Prostate gland (tissue), 2 donors: Measurements from ENCODE around the gene LRRN2. TPM values are rescaled to one million over a fixed set of nuclear protein-coding genes. Genes with fewer than 3 reads are reported as not detected.

Source experiments
- DNase-seq: peaks from one replicate; pipeline ENCODE4 v3.0.0-alpha.2; 2019; ENCODE audit warnings: low spot score
- H3K27ac ChIP-seq, 2 donors: fragments of 200-600 bp; sonication (generic); 2 replicates each; pipeline ENCODE4 v1.5.1; 2017 to 2019
- H3K27me3 ChIP-seq: fragments of 200-600 bp; sonication (generic); replicated peaks from 2 replicates; pipeline ENCODE4 v1.5.1; 2019; ENCODE audit not compliant: insufficient read depth
- H3K36me3 ChIP-seq, 2 donors: fragments of 200-600 bp; sonication (generic); 1 replicate in 1 of 2; 2 replicates in 1 of 2; pipeline versions ENCODE4 v1.5.1 to v1.8.1; 2017 to 2019
- H3K4me1 ChIP-seq: fragments of 200-600 bp; sonication (generic); replicated peaks from 2 replicates; pipeline ENCODE4 v1.5.1; 2019
- H3K4me3 ChIP-seq, 2 donors: fragments of 200-600 bp; sonication (generic); 2 replicates each; pipeline ENCODE4 v1.5.1; 2017 to 2019
- H3K9me3 ChIP-seq: fragments of 200-600 bp; sonication (generic); 2 replicates; pipeline ENCODE4 v1.5.1; 2017
- CTCF ChIP-seq, 4 experiments: fragments of 200-600 bp in 2 of 4; fragments of 450-650 bp in 2 of 4; sonication (generic) in 2 of 4; IDR thresholded peaks; 1 replicate in 3 of 4; 2 replicates in 1 of 4; pipeline ENCODE4 v1.5.1; 2016 to 2019; ENCODE audit warnings: antibody characterized with exemption in 4 of 4, mild to moderate bottlenecking in 2 of 4, moderate library complexity in 2 of 4
- POLR2A ChIP-seq: fragments of 450-650 bp; IDR thresholded peaks from one replicate; pipeline ENCODE4 v1.6.1; 2016; ENCODE audit warnings: antibody characterized with exemption, mild to moderate bottlenecking
- POLR2AphosphoS5 ChIP-seq: sonication (generic); formaldehyde crosslinking; IDR thresholded peaks from one replicate; pipeline ENCODE4 v1.6.1; 2017; ENCODE audit warnings: antibody characterized with exemption
- WGBS: methylation state at CpG from one replicate; pipeline ENCODE4 v1.1.5; 2018; 5-methylcytosine and 5-hydroxymethylcytosine counted together
- intact Hi-C: fragments of 100-400 bp; cut with DNase I; formaldehyde crosslinking; loops from one replicate; pipeline ENCODE4 v1.14.2; 2022
- total RNA-seq, 2 donors: library from RNA; depleted of rRNA; stranded (reverse); fragments of >200 nt; gene quantifications; one replicate each; pipeline ENCODE4 v1.1.0, GENCODE V29; 2016

LRRN2 gene
- total RNA-seq, 2 donors from 2014 or later: 0.55 to 15.3 TPM

DNA sequence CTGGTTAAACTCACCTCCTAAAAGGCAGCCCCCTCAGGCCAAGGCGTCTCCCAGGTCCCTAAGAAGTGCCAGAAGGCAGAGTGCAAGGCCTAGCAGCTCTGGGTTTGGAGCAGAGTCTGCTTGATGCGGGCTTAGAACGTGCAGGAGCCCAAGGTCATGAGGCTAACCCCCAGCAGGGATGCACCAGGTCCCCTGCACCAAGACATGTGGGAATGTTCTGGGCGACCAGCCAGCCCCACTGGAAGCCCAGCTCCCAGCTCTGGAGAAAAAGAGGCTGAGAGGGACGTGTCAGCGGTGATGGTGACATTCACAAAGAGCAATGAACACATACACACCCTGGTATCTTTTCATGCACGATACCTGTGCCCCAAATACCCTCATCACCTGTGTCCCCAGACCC lies 5.1 kb downstream of the LRRN2 start:
- H3K9me3 ChIP-seq: no peaks in the 10 kb centered on the region
- H3K4me1 ChIP-seq: no peaks in the 10 kb centered on the region
- WGBS: 85% methylated on average over 7 of the region's 7 CpGs
- no peak for DNase-seq
- intact Hi-C loops: no loop called here
- no peak for TF ChIP-seq POLR2AphosphoS5
- no peak for TF ChIP-seq CTCF (IDR thresholded peaks at IDR 0.05)
- TF ChIP-seq POLR2A: no peak
- H3K27me3 ChIP-seq: no peaks in the 10 kb centered on the region
- H3K36me3 ChIP-seq: no peaks in the 10 kb centered on the region
- H3K27ac ChIP-seq: no peak overlapping the region
- no peak overlapping the region for H3K4me3 ChIP-seq

DNA sequence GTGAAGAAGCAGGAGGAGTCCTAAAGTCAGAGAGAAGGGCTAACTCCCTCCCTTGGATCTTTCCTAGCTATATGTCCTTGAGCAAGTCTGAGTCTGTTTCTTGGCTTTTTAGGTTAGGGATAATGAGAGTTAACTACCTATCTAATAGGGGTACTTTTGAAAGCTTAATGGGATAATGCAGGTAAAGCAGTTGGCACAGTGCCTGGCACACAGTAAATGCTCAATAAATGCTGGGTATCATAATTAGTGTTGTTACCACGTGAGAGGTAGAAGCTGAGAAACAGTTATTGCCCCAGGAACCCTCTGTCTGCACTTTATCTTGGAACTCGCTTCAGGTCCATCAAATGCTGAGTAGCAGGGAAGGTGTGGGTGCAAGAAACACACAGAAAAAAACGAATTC lies 5.5 kb downstream of the LRRN2 start:
- H3K4me1 ChIP-seq: no peaks in the 10 kb centered on the region
- H3K27ac ChIP-seq: no peak overlapping the region
- WGBS: 70% methylated on average over 3 of the region's 3 CpGs
- no peaks in the 10 kb centered on the region for H3K9me3 ChIP-seq
- DNase-seq: no peak
- no peaks in the 10 kb centered on the region for H3K27me3 ChIP-seq
- TF ChIP-seq POLR2A (no peak), CTCF (IDR thresholded peaks at IDR 0.05) (no peak), POLR2AphosphoS5 (no peak)
- no peak overlapping the region for H3K4me3 ChIP-seq
- no peaks in the 10 kb centered on the region for H3K36me3 ChIP-seq
- intact Hi-C loops: no loop called here

DNA sequence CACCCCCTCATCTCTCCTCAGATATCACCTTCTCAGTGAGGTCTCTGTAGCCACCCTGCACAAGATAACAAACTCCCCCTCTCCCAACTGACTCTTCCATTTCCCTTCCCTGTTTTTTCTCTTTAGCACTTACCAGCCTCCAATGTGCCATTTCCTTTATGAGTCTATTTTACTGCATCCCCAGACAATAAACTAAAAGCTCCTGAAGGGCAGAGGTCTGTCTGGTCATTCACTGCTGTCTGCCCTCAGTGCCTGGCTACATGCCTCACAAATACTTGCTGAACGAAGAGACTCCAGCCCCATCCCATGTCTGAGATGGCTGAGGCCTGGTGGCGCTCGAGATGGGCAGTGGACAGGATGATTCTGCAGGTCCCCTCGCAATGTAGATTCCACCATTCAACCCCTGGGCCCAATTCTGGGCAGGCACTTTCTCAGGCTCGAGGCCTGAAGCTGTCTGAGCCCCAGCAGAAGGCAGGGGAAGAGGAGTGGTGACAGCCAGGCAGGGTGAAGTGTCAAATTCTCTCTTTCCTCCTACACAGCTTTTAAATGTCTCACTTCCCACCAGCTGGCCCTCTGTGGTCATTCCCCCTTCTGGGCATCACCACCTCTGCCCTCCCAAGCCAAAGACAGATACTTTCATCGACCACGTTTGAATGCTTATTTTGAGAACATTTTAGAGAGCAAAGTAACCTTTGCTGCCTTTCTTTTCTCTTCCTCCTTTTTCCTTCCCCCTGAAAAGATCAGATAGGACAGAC lies 6.6 kb downstream of the LRRN2 start:
- H3K27me3 ChIP-seq: no peaks in the 10 kb centered on the region
- 87% methylated on average over 7 of the region's 7 CpGs for WGBS
- intact Hi-C loops: no loop called here

DNA sequence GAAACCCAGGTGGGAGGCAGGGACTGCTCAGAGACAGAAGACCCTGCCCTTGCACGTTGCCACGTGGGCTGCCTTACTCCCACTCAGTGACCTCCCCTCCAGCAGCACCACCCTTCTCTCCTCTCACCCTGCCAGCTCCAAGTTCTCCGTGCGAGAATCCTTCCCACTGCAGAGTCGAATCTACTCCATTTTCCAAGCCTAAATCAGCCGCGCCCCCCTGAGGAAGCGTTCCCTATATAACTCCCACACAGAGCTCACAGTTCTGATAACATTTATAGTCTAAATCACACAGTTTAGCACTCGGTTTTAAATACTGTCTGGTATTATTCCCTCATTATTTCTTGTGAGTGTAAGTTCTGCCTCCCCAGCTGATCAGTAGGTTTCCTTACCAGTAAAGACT lies 7.7 kb downstream of the LRRN2 start:
- Histone ChIP-seq H3K9me3 (no peaks in the 10 kb centered on the region), H3K27ac (no peak overlapping the region), H3K4me3 (no peak overlapping the region), H3K4me1 (no peaks in the 10 kb centered on the region), H3K36me3 (no peaks in the 10 kb centered on the region), H3K27me3 (no peaks in the 10 kb centered on the region)
- WGBS: 75% methylated on average over 9 of the region's 9 CpGs
- no peak for DNase-seq
- intact Hi-C loops: no loop called here
- TF ChIP-seq CTCF (IDR thresholded peaks at IDR 0.05): no peak
- no peak for TF ChIP-seq POLR2A
- TF ChIP-seq POLR2AphosphoS5: no peak

More for the DNA sequence above, 6.6 kb downstream of the LRRN2 start:
- DNase-seq: no peak
- Histone ChIP-seq H3K4me3 (no peak overlapping the region), H3K4me1 (no peaks in the 10 kb centered on the region), H3K36me3 (no peaks in the 10 kb centered on the region), H3K27ac (no peak overlapping the region), H3K9me3 (no peaks in the 10 kb centered on the region)
- TF ChIP-seq POLR2AphosphoS5 (no peak), CTCF (IDR thresholded peaks at IDR 0.05) (no peak), POLR2A (no peak)

DNA sequence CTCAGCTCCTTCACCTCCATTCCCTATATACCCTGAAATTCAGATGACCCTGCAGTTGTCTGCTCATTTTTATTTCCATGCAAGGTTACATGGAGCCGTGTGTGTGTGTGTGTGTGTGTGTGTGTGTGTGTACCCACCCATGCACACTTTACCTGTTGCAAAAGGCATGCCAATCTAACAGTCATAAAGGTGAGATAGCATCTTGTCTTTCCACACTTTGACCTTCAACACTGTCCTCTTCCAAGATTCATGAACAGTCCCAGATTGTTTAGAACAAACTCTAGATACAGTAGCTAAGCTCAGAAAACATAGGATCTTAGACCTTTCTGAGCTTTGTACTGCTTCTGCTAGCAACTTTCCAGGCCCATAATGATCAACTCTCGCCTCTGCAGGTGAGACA lies 9.5 kb downstream of the LRRN2 start:
- TF ChIP-seq CTCF (IDR thresholded peaks at IDR 0.05) (no peak), POLR2A (no peak), POLR2AphosphoS5 (no peak)
- DNase-seq: no peak
- Histone ChIP-seq H3K36me3 (no peaks in the 10 kb centered on the region), H3K27me3 (no peaks in the 10 kb centered on the region), H3K9me3 (no peaks in the 10 kb centered on the region), H3K4me3 (no peak overlapping the region), H3K4me1 (no peaks in the 10 kb centered on the region), H3K27ac (no peak overlapping the region)
- WGBS: 90% methylated on average over 2 of the region's 2 CpGs
- intact Hi-C loops: no loop called here
